GM21619 (cell line): ENCODE results near the gene TXNDC12.

Experiments used
- ATAC-seq: cut with Tn5 transposase; IDR thresholded peaks from one replicate; pipeline ENCODE4 v1.9.1; 2021; ENCODE audit not compliant: unreplicated experiment

The TXNDC12 gene

DNA sequence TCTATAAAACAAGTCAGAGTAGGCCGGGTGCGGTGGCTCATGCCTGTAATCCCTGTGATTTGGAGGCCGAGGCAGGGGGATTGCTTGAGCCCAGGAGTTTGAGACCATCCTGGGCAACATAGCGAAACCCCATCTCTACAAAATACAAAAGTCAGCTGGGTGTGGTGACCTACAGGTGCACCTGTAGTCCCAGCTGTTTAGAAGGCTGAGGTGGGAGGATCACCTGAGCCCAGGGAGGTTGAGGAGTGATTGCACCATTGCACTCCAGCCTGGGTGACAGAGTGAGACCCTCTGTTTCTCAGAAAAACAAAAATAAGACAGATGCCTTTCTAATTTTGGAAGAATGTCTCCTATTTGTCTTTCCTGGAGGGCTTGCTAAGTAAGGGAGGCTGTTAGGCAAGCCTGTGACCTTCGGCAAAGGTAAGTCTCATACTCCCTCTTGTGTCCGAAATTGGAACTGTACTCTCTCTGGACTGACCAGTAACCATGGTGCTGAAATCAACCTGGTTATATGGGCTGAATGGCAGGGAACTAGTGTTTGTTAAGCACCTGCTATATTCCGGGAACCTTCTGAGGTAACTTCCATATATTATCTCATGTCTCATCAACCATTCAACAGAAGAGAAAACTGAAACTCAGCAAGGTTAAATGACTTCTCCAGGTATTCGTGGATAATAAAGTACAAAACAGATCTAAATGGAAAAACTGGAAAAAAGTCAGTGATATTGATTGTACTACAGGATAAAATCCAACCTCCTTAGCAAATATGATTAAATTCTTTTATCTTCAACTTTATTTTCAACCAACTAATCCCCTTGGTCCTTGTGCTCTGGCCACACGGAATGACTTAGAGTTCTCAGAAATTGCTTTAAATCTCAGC lies 52.7 kb downstream of the TXNDC12 start:
- peak; percentile 72 for ATAC-seq

DNA sequence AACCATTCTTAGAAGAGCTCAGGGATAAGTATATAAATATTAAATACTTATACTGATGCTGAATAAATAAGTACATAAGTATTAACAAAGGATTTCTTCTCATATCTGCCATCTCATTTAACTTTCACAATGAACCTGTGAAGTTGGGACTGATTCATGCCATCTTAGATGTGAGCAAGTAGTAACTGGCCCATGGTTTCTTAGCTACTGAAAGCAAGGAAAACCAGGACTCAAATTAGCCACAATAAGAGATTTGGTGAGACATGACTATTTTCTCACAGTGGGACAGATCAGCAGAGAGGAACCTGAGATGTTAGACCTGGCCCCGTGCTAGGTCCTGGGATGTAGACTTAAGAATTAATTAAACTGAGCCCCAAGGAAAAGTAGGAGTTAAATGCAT lies 56.3 kb downstream of the TXNDC12 start:
- no peak for ATAC-seq

DNA sequence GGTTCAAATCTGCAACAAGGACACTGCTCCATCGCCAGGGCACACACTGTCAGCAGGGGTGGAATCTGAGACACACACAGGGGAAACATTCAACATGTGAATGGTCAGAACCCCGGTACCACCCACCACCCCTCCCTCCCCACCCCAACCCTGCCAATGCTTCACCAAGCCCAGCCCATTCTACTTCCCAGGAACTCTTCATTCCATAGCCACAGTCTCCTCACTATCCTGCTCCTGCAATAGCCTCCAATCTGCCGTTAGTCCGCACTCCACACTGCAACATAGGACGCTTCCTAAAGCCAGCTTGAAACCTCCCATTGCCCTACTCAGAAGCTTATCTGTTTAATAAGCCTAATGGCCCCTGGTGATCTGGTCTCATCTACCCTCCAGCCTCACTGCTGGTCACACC lies 57.0 kb downstream of the TXNDC12 start:
- no peak for ATAC-seq

DNA sequence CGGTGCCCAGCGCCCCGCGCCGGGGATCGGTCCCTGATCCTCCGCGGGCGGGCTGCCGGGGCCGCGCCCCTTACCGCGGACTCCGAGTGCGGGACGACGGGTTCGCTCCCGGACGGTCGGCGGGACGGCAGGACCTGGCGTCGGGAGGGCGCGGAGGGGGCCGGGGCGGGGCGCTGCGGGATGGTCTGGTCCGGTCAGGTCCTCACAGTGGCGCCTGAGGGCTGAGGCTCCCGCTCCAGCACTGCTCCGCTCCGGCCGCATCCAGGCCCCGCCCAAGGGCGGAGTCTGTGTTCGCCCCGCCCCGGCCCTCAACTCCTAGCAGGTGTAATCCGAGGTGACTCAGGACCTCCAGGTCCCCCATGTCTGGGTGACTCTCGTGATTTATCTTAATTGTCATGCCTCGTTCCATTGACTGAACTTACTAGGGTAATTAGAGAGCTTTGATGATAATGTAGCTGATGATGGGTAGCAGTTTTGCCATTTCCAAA lies 64.5 kb downstream of the TXNDC12 start, which contains the start of gene RAB3B:
Gene RAB3B (minus strand): TSS at position 223 of the 488 bp plus-strand sequence. CDS start 13,583 bp downstream, outside the sequence.
- peak; percentile 80 for ATAC-seq

DNA sequence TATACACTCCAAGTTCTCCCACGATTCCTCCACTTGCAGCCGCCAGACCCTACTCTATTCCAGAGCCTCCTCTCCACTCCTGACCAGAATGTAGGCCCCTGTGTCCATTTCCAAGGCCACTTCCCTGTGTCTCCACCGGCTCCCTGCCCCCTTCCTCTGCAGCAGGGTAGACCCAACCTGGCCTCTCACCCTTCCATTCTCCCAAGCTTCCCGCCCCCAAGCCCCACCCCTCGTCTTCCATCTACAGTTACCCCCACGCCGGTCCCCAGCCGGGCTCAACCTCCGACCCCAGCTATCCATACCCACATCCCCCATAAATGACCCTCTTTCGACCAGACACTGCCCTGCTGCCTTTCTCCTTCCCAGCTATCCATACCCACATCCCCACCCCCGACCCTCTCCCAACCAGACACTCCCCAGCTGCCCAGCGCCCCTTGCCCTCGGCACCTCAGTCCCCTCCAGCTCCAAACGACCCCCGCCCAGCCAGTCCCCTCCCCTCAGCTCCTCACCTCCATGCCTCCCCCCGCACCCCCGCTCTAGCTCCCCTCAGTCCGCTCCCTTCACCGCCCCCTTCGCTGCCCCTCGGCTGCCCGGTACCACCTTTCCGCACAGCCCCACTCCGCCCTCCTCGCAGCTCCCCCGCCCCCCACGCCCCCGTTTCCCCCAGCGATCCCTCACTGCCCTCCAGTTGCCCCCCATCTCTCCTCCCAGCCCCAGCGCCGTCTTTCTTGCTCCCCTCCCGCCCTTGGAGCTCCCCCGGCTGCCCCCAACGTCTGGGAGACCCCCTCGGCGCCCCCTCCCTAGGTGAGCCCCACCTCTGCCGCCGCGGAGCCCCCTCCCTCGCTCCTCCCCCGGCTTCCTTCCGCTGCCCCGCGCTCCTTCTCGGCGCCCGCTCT lies 65.2 kb downstream of the TXNDC12 start:
- ATAC-seq: no peak

DNA sequence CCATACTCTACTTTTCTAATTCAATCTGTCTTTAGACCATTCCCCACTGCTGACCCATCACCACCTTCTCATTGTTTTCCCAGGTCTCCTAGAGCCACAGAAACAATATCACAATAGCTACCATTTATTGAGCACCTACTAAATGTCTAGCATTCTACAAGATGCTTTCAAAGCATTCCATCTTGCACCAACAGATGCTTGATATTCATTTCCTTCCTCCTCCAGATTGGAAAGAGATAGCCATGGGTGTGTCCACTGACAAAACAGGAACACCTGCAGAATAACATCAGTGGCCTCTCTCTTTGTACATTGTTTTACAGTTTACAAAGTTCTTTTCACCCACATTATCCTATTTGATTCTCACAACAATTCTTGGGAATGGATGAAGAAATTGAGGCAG lies 66.7 kb downstream of the TXNDC12 start:
- ATAC-seq: no peak

DNA sequence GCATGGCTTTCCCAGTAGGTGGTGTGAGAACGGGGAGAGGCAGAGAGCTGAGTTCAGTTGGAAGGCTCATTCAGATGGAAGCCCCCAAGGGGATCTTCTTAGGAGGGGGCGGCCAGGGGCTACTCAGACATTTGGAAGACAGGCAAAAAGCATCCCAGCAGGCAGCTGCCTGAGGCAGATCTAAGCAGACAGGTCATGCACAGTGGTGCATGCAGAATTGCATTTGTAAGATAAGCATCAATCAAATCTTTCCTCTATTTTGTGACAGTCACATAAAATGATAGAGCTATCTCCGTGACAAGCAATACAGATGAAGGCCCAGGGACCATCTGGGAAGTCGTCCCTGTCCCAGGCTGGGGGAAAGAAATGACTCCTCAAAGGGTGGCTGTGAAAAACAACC lies 68.3 kb downstream of the TXNDC12 start:
- no peak for ATAC-seq

DNA sequence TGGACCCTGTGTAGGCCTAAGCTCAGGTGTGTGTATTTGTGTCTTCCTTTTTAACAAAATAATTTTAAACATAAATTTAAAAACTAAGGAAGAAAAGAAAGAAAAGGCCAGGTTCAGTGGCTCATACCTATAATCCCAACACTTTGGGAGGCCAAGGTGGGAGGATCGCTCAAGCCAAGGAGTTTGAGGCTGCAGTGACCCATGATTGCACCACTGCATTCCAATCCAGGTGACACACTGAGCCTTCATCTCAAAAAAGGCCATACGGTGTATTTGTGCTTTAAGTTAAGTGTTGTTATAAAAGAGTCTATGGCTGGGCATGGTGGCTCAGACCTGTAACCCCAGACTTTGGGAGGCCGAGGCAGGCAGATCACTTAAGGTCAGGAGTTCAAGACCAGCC lies 72.8 kb downstream of the TXNDC12 start:
- ATAC-seq: no peak

DNA sequence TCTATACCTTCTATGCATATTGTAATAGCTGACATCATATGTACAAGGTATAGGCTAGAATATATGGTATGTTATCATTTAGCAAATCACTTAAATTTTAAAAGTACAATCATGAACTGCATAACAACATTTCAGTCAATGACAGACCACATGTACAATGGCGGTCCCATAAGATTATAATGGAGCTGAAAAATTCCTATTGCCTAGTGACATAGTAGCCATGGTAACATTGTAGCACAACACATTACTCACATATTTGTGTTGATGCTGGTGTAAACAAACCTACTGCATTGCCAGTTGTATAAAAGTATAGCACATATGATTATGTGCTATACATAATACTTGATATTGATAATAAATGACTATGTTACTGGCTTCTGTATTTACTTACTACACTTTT lies 73.4 kb downstream of the TXNDC12 start:
- no peak for ATAC-seq

DNA sequence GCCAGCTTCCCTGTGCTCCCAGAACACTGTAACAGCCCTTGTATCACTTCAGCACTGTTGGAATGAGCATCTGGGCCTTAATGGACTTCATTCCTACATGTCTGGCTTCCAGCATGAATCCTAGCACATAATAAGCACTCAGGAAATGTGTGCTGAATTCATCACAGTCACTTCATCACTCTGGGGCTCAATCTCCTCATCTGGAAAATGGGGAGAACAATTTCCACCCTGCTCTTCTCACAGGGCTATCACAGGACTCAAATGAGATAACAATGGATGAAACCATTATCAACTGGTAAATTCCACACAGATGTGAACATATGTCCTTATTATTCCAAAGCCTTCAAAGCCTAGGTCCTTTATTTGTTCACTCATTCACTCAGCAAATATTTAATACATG lies 76.9 kb downstream of the TXNDC12 start:
- ATAC-seq: no peak

DNA sequence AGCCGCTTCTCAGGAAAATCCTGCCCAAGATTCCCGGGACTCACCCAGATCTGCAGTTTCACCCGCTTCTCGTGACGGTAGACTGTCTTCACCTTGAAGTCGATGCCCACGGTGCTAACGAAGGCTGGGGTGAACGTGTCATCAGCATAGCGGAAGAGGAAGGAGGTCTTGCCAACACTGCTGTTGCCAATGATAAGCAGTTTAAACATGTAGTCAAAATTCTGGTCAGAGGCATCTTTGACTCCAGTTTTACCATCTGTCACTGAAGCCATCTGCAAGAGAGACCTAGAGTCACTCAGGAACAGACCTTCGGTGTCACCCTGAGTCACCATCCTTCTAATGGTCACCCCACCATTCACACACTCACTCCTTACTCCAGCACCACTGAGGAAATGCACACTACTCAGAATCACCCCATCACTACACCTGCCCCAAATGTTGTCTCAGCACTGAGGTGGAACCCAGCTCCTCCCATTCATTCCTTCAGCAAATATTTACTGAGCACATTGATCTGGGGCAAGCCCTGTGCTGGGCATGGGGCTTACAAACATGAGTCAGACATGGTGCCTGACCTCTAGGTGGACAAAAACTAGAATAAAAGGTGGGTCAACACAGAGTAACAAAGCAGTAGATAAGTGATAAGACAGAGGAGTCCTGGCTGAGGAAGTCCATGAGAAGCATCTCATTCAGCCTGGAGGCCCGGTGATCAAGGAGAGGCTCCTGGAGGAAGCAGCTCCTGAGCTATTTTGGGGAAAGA lies 78.0 kb downstream of the TXNDC12 start:
- ATAC-seq: no peak

DNA sequence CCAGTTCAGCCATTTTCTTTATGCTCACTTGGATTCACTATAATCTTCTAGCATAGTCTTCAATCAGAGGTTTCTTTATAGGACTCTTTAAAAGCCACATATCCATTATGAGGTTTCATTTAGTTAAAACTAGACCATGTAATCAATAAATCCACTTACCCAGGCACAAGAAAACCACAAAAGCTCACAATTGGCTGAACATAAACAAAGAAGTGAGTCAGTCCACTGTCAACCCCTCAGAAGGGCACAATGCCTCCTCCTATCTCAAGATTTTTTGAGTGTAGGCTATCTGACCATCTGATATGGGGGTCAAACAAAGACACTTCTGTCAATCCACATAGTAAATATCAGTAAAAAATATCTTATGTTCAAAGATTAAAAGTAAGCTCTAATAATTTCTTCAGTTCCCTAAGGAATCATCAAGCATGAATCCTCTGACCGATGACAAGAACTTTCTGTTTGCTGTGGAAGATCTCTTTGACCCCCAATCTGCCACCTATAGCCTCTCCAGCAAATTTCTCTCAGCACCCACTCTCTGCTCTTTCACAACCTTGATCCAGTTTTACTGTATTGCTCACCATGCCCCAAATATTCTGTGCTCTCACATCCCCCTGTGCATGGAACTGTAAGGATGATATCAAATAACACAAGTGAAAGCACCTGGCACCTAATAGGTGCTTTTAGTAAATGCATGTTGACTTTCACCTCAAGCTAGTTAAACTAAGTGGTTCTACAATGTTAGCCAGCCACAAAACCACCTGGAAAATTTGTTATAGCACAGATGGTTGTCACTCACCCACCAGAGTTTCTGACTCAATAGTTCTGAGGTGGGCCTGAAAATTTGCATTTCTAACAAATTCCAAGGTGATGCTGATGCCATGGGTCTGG lies 81.2 kb downstream of the TXNDC12 start:
- no peak for ATAC-seq
